Stimulated activated CD8-positive, alpha-beta memory T cell treated with anti-CD3 and anti-CD28 coated beads, Interleukin-2, amount 100 ng/mL, for 48 hours (primary cell): ENCODE results near the gene LMO7.
"Not testable (repeated sequence)": the region's sequence is repeated elsewhere in the genome, so short reads cannot be mapped to it uniquely, and the experiment has no call there.

Experiments
- DNase-seq, 2 donors: peaks; one replicate each; pipeline ENCODE4 v3.0.0-alpha.2; 2020; ENCODE audit warnings: low read depth in 2 of 2

LMO7 gene

DNA sequence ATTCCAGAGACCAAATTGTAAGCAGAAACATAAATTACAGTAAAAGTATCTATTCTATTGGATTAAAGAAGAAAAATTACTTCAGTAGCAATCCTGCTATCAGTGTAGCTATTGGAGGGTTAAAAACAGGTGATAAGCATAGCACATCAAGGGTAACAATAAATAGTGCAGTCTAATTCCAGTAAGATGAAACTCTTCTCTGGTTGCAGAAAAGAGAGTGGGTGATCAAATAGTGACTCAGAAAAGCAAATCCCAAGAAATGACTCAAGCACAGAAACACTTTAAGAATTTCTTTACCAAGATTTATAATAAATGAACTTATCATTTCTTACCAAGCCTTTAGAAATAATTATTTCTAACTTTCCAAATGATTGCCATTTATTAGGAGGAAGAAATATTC is 135.7 kb downstream of the LMO7 start:
- DNase-seq, result no peak

GRCh38 chr13:75774176-75774575 is 138.0 kb downstream of the LMO7 start:
- DNase-seq, result no peak

GRCh38 chr13:75776550-75776949 is 140.4 kb downstream of the LMO7 start:
- DNase-seq, result no peak

DNA sequence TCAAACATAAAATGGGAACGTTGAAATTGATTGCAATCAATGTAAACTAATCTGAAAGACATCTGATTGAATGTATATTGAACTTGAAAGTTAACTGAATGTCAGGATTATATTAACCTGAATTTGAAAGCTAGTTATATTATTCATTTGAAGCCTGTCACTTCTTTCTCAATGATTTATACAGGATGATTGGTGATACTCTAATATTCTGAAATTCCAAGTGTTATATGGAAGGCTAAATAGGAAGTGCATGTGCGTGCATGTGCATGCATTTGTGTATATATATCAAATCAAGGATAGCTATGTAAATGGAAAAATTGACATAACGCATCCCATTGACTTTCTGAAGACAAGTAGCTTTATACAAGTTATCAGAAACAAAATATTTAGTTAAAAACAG is 143.3 kb downstream of the LMO7 start:
- DNase-seq, result no peak

GRCh38 chr13:75780103-75780502 is 144.0 kb downstream of the LMO7 start:
- DNase-seq, result not testable (repeated sequence)

- no peak for DNase-seq
Observed at GRCh38 chr13:75782985-75783384, 146.9 kb downstream of the LMO7 start.

DNA sequence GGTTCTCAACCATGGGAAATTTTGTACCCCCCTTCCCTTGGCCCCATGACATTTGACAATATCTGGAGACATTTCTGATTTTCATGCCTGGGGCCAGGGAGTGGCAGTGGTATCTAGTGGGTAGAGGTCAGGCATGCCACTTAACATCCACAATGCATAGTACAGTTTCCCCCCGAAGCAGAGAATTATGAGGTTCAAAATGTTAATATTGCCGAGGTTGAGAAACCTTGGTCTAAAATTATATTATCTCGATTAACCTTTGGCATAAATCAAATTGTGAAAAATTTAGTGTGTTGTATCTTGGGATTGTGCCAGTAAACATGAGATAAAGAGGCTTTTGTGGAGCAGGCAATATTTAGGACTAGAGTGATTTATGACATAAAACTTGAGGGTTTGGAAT is 147.9 kb downstream of the LMO7 start:
- no peak for DNase-seq

DNA sequence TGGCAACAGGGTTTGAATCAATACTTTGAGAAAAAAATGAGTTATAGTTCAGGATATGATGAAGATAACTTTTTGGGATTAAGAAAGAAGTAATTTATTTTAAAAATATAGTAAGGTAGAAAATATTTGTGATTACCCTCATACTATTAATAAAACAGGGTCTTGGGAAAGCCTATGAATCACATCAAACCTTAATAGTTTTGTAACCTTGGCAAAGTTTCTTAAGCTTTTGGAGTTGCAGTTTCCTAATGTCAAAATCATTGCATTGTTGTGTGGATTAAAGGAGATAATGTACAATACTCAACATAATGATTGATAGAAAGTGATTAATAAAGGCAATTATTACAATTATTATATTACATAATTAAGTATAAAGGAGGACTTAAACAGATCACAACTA is 149.0 kb downstream of the LMO7 start:
- DNase-seq, result no peak

- DNase-seq, result no peak
Observed at GRCh38 chr13:75787249-75787928, 151.3 kb downstream of the LMO7 start.

DNA sequence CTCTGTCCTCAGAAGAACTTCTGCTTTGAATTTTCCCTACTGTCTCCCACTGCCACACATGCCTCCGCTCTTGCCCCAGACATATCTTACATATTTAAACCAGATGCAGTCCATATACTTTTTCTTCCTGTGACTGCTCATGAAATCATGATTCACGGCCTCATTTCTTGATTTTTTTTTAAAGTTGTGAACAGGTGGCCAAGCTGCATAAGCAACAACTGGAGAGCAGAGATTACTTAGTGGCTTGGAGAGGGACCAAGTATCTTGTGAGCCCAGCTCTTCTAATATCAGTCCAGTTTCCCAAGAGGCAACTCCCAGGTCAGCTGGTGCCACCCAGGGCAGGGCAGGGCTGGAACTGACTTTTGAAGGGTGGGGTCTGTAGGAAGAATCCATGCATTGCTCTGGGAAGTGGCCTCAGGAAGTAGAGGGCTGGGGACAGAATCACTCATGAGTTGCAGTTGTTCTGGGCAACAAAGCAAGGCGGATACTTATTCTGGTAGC is 152.4 kb downstream of the LMO7 start:
- no peak for DNase-seq

GRCh38 chr13:75789451-75790197 is 153.5 kb downstream of the LMO7 start:
- DNase-seq, result no peak

DNA sequence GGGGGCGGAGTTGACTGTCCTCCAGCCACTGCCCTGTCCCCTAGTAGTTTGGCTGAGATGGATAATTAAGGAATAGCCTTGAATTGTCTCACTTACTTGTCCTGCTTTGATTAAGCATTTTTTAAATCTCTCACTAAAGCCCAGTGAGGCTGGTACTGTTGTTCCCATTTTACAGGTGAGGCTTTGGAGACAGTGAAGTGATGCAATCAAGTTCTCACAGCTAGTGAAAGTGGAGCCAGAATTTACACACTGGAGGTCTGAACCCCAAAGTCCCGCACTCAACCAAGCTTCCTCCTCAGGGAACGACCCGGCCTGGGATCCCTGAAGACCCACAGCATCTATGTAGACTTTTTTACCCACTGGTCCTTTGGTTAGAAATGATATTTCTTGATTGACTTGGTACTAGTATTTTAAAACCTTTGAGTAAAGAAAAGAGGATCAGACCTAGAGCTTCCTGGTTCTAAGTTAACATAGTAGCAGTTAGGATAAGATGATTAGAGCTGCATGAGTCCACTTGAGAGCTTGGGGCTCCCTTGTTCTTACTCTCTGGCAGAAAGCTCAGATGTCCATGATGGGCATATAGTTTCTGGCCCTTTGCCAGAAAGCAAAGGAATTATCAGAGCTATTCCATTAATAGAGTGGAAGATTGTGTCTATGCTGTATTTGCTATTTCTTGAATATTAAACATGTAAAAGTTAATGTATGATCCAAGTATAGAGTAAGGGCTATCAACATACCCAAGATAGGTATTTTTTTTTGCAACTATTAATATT is 154.3 kb downstream of the LMO7 start:
- DNase-seq, result no peak

GRCh38 chr13:75792526-75793187 is 156.5 kb downstream of the LMO7 start:
- no peak for DNase-seq

DNA sequence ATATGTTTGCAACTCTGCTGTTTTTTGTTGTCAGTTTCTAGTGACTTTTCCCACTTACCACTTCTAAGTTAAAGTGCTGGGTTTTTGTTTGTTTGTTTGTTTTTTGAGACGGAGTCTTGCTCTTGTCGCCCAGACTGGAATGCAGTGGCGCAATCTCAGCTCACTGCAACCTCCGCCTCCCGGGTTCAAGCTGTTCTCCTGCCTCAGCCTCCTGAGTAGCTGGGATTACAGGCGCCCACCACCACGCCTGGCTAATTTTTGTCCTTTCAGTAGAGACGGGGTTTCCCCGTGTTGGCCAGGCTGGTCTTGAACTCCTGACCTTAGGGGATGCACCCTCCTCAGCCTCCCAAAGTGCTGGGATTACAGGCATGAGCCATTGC is 157.0 kb downstream of the LMO7 start:
- not testable (repeated sequence) for DNase-seq

GRCh38 chr13:75794663-75795062 is 158.5 kb downstream of the LMO7 start:
- DNase-seq, result no peak

DNA sequence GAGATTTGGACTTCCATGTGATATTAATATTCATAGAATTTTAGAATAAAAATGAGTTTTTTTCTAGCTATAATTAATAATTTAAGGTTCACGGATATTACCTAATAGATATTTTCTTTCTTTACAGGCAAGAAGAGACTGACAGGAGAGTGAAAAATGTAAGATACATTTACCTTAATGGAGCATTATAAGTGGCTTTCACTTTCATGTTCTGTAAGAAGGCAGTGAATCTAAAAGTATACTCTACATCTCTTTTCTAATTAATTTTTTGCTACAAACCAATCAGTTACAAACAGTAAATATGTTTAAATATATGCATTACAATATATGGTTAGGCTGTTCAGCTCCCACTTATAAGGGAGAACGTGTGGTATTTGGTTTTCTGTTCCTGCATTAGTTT is 159.1 kb downstream of the LMO7 start:
- DNase-seq, result no peak

DNA sequence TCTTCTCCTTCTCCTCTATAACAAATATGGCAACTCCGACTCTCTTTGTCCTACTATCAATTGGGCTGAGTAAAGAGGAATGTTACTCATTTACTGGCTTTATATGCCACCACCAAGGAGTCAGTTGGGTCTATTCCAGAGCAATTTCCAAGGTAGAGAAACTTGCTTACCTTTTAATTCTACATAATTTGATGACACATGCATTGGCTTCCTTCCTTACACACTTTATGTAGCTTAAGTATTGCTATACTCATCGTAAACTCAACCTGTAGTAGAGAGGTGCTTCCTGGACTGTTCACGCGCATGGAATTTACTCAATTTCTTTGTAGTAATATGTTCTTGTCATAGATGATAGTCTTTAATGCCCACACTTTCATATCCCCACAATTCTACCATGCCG is 160.7 kb downstream of the LMO7 start:
- no peak for DNase-seq

GRCh38 chr13:75797239-75797638 is 161.1 kb downstream of the LMO7 start:
- no peak for DNase-seq

DNA sequence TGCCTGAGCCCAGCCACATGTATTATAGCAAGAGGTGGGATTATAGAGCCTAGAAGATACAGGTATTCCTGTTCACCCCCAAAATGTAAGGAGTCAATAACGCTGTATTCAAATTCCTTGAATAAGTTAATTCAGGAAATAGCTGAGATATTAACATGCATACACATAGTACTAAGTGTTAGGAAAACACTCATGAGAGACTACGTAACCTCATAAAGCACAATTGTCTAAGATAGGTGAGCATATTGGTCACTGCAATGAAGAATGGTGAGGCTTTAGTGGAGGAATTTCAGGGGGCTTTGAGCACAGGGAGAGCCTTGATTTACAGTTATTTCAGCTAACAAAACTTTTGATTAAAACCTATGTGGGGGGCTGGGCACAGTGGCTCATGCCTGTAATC is 161.6 kb downstream of the LMO7 start:
- no peak for DNase-seq

- DNase-seq, result no peak
Observed at GRCh38 chr13:75798353-75799255, 162.5 kb downstream of the LMO7 start.

- no peak for DNase-seq
Observed at GRCh38 chr13:75800545-75800944, 164.4 kb downstream of the LMO7 start.
